ENCODE measurements around the gene SLC11A1.

- no peak for TF ChIP-seq CTCF (IDR thresholded peaks at IDR 0.05)
- TF ChIP-seq POLR2A (IDR thresholded peaks at IDR 0.05), result no peak
Observed at GRCh38 chr2:218407717-218408116, 25.6 kb downstream of the SLC11A1 start.

Data from heart left ventricle (tissue), 13 donors.